OCI-LY7 (cell line): ENCODE results near the gene JADE3. TPM values are rescaled to one million over a fixed set of nuclear protein-coding genes. Genes with fewer than 3 reads are reported as not detected.

ENCODE experiments used
- BruUV-seq: library from RNA; stranded (reverse); fragments of 400-500 nt; replicated peaks from 2 replicates; lab custom pipeline; 2021; lab: Mats Ljungman, UMichigan
- CTCF ChIA-PET: fragments of 300-600 bp; sonication (Branson Sonifier 250); formaldehyde crosslinking; loops from one replicate; lab custom pipeline; 2022; ENCODE audit warnings: antibody characterized with exemption; ENCODE audit not compliant: unreplicated experiment; lab: Charles Lee
- POLR2A ChIA-PET: fragments of 300-600 bp; sonication (Branson Sonifier 250); formaldehyde crosslinking; loops from one replicate; lab custom pipeline; 2022; ENCODE audit warnings: antibody characterized with exemption; lab: Charles Lee
- DNase-seq: peaks from one replicate; pipeline ENCODE4 v3.0.0-alpha.2; 2015; ENCODE audit warnings: low spot score
- H2AFZ ChIP-seq: fragments of 200-600 bp; sonication (generic), shearing (Covaris generic); 2 replicates; pipeline ENCODE4 v1.6.1; 2014; ENCODE audit warnings: mild to moderate bottlenecking, antibody characterized with exemption, low read length, moderate library complexity
- H3K27ac ChIP-seq: fragments of 200-600 bp; sonication (generic); 2 replicates; pipeline ENCODE4 v1.5.1; 2014; ENCODE audit warnings: mixed run types, low read depth, mild to moderate bottlenecking, moderate library complexity, low read length, inconsistent platforms; ENCODE audit not compliant: poor library complexity, severe bottlenecking
- H3K36me3 ChIP-seq: fragments of 200-600 bp; sonication (generic); 2 replicates; pipeline ENCODE4 v1.6.1; 2014; ENCODE audit warnings: mild to moderate bottlenecking, antibody characterized with exemption, low read length, moderate library complexity, mixed read lengths; ENCODE audit not compliant: insufficient read depth
- H3K4me1 ChIP-seq: fragments of 200-600 bp; sonication (generic); 2 replicates; pipeline ENCODE4 v1.5.1; 2014; ENCODE audit warnings: mild to moderate bottlenecking, low read length; ENCODE audit not compliant: insufficient read depth, poor library complexity, severe bottlenecking
- H3K4me2 ChIP-seq: fragments of 200-600 bp; sonication (generic); 2 replicates; pipeline ENCODE4 v1.6.1; 2014; ENCODE audit warnings: mild to moderate bottlenecking, low read length
- H3K4me3 ChIP-seq: fragments of 200-600 bp; sonication (generic); 2 replicates; pipeline ENCODE4 v1.5.1; 2014; ENCODE audit warnings: mild to moderate bottlenecking, low read depth, low read length; ENCODE audit not compliant: poor library complexity, severe bottlenecking
- H3K79me2 ChIP-seq: fragments of 200-600 bp; sonication (generic); 2 replicates; pipeline ENCODE4 v1.6.1; 2016; ENCODE audit warnings: low read depth, mild to moderate bottlenecking, low read length, moderate library complexity, mixed read lengths; ENCODE audit not compliant: insufficient read depth
- H3K9me2 ChIP-seq: fragments of 200-600 bp; sonication (generic); 2 replicates; pipeline ENCODE4 v1.6.1; 2016; ENCODE audit warnings: mild to moderate bottlenecking, low read length, mixed read lengths; ENCODE audit not compliant: insufficient read depth
- H3K9me3 ChIP-seq: fragments of 200-600 bp; sonication (generic); 2 replicates; pipeline ENCODE4 v1.6.1; 2014; ENCODE audit warnings: mild to moderate bottlenecking, mixed run types, low read length, mixed read lengths
- H4K20me1 ChIP-seq: fragments of 200-600 bp; sonication (generic); 2 replicates; pipeline ENCODE4 v1.6.1; 2014; ENCODE audit warnings: mild to moderate bottlenecking, antibody characterized with exemption, low read length, moderate library complexity, mixed read lengths; ENCODE audit not compliant: insufficient read depth
- CTCF ChIP-seq: fragments of 200-600 bp; sonication (generic); conservative IDR thresholded peaks from 2 replicates; pipeline ENCODE4 v1.5.1; 2014; ENCODE audit warnings: mild to moderate bottlenecking, antibody characterized with exemption, low read length, moderate library complexity, mixed read lengths
- EZH2phosphoT487 ChIP-seq: fragments of 200-600 bp; sonication (generic); IDR thresholded peaks from 2 replicates; pipeline ENCODE4 v1.6.1; 2018; ENCODE audit warnings: low read depth, borderline replicate concordance, mild to moderate bottlenecking, mixed run types, antibody characterized with exemption, low read length, moderate library complexity, mixed read lengths
- intact Hi-C: fragments of 100-400 bp; cut with micrococcal nuclease; formaldehyde crosslinking; loops from one replicate; pipeline ENCODE4 v1.10.0; 2022; ENCODE audit not compliant: unreplicated experiment
- total RNA-seq, 2 experiments: library from RNA; depleted of rRNA in 1 of 2; stranded (reverse); fragments of >200 nt in 1 of 2; shearing (Covaris generic) in 1 of 2; gene quantifications; 2 replicates each; pipeline ENCODE4 v1.2.3, GENCODE V29; 2014 to 2022

The JADE3 gene
- total RNA-seq, 2 experiments from 2014 or later = 6.1 to 10.7 TPM

- Histone ChIP-seq H3K4me1 (no peaks in the 10 kb centered on the region), H3K4me2 (no peak overlapping the region), H3K4me3 (no peak overlapping the region), H3K9me2 (no peaks in the 10 kb centered on the region), H3K79me2 (no peaks in the 10 kb centered on the region), H2AFZ (no peak overlapping the region), H3K9me3 (no peaks in the 10 kb centered on the region), H4K20me1 (no peaks in the 10 kb centered on the region), H3K36me3 (no peaks in the 10 kb centered on the region; the same call in 1 of the 2 replicates), H3K27ac (no peak overlapping the region)
- BruUV-seq = no TSS peak
- intact Hi-C loops = no loop called here
- POLR2A ChIA-PET = no interaction called here
- CTCF ChIA-PET = no interaction called here
- TF ChIP-seq EZH2phosphoT487 (no peak), CTCF (no peak)
- DNase-seq = no peak
These were observed 72.5 kb downstream of the JADE3 start for GRCh38 chrX:46984705-46985104.

GRCh38 chrX:46989548-46989947, 77.3 kb downstream of the JADE3 start:
- H3K4me2 ChIP-seq = no peak overlapping the region
- H3K79me2 ChIP-seq = no peaks in the 10 kb centered on the region
- H2AFZ ChIP-seq = no peak overlapping the region
- H4K20me1 ChIP-seq = no peaks in the 10 kb centered on the region
- H3K4me1 ChIP-seq = no peaks in the 10 kb centered on the region
- H3K9me2 ChIP-seq = no peaks in the 10 kb centered on the region
- TF ChIP-seq EZH2phosphoT487 (no peak), CTCF (no peak)
- H3K36me3 ChIP-seq = no peaks in the 10 kb centered on the region; the same call in 1 of the 2 replicates
- H3K4me3 ChIP-seq = no peak overlapping the region
- H3K9me3 ChIP-seq = no peaks in the 10 kb centered on the region
- intact Hi-C loops = no loop called here
- no peak for DNase-seq
- no TSS peak for BruUV-seq
- CTCF ChIA-PET = no interaction called here
- H3K27ac ChIP-seq = no peak overlapping the region
- POLR2A ChIA-PET = interaction anchor here (0.7 kb wide), 1 partner anchor 423 kb away, joined by 3 read pairs; no protein-coding TSS in a partner anchor

- H3K36me3 ChIP-seq = no peaks in the 10 kb centered on the region; the same call in 1 of the 2 replicates
- TF ChIP-seq CTCF (no peak), EZH2phosphoT487 (no peak)
- no peak for DNase-seq
- H4K20me1 ChIP-seq = no peaks in the 10 kb centered on the region
- CTCF ChIA-PET = no interaction called here
- H3K79me2 ChIP-seq = no peaks in the 10 kb centered on the region
- H3K27ac ChIP-seq = no peak overlapping the region
- no peaks in the 10 kb centered on the region for H3K9me3 ChIP-seq
- no TSS peak for BruUV-seq
- intact Hi-C loops = no loop called here
- H3K4me2 ChIP-seq = no peak overlapping the region
- H3K9me2 ChIP-seq = no peaks in the 10 kb centered on the region
- H2AFZ ChIP-seq = no peak overlapping the region
- no peaks in the 10 kb centered on the region for H3K4me1 ChIP-seq
- no peak overlapping the region for H3K4me3 ChIP-seq
- POLR2A ChIA-PET = no interaction called here
These were observed 79.4 kb downstream of the JADE3 start for GRCh38 chrX:46991664-46992063.
